ENCODE data around the gene PPAT. TPM values are rescaled to one million over a fixed set of nuclear protein-coding genes. Genes with fewer than 3 reads are reported as not detected.

Gene PPAT
- total RNA-seq, 1 donor from 2014 or later = 17.1 TPM

DNA sequence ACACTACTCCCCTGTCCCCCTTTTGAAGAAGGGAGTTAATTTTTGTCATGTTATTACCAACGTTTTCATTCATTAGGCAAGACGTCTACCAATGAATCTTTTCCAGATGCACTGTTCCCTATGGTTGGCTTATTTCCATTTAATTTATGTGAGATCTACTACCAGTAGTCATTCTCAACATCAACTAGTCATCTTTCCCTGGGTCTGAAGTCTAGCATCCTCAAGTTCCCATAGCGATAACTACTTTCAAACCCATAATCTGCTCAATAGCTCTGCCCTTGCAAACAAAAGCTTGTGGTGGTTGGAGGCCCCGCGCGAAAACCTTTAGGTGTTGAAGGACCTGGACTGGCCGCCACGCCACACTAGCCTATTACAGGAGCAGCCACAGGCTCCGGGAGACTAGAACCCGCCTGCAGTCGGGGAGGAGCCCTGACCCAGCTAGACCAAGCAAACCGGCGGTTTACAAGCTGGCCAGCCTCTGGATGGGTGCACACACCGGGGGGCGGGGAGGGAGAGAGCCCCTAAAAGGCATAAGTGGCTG lies 746 bp downstream of the PPAT start:
- peak; percentile 63 for DNase-seq (ENCODE audit: low spot score)

DNA sequence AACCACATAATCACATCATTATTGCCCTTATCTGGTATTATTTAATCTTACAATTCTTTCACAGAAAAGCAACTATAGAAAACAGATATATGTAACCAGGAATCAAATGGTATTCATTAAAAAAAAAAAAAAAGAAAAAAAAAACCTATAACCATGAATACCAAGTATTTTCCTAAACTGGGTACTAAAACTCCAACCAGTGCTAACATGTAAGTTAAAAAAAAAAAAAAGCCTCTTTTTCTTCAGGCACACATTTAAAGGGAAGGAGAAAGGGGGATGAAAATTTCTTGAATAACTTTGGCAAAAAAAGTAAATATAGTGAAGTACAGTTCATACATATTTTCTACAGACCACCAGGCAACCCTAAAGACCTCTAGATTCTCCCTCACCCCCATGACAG lies 2.1 kb downstream of the PPAT start:
- no peak for DNase-seq (ENCODE audit: low spot score)

DNA sequence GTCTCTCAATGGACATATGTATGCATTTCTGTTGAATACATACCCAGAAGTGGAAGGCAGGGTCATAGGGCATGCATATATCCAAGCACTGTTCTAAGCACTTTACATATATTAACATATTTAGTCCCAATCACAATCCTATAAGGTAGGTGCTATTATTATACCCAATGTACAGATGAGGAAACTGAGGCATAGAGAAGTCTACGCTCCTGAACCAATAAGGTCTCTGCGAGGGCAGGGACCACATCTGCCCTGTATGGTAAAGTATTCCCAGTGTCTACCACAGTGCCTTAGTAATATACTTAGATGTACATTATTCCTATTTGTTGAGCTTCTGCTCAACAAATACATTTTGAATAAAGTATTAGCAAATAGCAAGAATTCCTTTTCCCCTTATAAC lies 5.2 kb downstream of the PPAT start:
- DNase-seq (ENCODE audit: low spot score) = no peak

DNA sequence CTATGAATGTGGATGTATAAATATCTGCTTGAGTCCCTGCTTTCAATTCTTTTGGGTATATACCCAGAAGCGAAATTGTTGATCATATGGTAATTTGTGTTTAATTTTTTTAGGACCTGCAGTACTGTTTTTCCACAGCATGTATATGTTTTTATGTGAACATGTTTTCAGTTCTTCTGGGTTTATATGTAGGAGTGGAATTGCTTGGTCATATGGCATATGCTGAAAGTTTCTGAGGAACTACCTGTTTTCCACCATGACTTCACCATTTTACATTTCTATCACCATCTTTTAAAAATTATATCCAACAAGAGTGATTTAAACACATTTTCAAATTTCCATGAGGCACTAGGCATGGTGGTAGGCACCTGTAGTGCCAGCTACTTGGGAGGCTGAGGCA lies 8.2 kb downstream of the PPAT start:
- no peak for DNase-seq (ENCODE audit: low spot score)

DNA sequence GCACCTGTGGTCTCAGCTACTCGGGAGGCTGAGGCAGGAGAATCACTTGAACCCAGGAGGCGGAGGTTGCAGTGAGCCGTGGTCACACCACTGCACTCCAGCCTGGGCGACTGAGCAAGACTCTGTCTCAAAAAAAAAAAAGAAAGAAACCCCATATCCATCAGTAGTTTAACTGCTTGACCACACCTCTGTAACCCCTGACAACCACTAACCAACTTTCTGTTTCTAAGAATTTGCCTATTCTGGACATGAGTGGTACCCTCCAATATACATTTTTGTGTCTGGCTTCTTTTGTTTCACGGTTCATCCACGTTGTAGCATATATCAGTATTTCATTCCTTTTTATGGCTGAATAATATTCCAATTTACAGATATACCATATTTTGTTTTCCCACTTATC lies 9.1 kb downstream of the PPAT start:
- no peak for DNase-seq (ENCODE audit: low spot score)

DNA sequence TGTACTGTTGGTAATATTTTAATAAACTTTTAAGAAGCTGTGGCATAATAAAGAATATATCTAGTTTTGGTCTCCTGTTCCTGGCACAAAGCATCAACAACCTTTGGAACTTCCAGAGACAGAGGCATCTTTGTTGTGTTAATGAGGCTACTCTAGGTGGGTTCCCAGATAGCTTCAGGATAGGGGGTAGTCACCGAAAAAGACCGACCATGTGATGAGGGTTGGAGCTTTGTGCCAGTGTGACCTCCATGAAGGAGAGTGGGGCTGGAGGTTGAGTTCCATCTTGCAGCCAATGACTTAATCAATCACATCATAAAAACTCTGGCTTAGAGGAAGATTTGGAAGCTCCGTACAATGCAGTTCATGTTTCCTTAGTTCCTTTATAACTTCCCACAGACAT lies 9.9 kb downstream of the PPAT start:
- DNase-seq (ENCODE audit: low spot score) = no peak

DNA sequence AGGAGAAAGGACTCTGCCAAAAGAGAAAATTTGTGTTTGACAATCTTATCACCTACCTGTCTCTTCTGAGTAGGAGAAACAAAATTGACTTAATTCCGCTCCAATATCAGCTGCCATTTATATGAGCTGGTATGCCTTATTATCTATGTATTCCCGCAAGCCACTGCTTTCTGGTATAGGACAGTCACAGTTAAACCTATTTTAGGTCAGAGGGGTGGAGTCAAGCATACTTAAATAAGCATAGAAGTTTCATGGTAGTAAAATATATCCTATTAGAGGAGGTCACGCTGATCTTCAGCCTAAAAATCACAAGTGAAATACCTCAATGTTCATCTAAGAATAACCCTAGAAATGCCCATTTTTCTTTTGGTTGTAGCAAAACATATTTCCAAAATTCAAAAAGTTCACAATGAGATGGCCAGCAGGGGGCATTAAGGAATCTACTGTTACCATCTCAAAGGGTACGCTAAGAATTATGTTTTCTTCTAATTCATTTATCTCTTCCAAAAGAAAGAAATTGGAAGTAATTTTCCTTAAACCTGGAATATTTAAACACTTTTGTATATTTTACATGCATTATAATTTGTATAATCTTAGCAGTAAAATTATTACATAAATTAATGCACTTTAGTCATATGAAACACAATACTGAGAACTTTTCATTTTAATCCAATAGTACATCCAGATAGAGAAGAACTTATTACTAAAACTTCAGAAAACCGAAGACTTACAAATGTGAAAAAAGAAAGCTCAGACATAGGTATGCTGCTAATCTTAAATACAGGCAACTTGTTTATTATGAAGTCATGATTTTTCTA lies 10.5 kb downstream of the PPAT start:
- peak; percentile 30 for DNase-seq (ENCODE audit: low spot score)

DNA sequence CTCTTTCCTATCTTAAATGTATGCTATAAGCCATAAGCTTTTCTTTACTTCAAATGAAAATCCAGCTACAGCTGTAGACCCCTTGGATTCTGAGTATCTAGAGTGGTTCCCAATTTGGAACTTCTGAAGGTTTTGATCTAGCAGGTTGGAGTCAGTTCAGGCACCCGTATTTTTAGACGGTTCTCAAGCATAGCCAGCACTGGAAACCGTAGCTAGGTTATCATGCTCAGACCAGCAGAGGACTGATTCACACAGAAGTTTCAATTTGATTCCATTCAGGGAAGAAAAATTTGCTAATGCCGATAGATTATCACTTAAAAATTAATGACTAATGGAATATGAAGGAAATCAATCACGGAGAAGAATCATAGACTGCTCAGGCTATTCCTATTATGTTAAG lies 11.2 kb downstream of the PPAT start:
- DNase-seq (ENCODE audit: low spot score) = no peak

DNA sequence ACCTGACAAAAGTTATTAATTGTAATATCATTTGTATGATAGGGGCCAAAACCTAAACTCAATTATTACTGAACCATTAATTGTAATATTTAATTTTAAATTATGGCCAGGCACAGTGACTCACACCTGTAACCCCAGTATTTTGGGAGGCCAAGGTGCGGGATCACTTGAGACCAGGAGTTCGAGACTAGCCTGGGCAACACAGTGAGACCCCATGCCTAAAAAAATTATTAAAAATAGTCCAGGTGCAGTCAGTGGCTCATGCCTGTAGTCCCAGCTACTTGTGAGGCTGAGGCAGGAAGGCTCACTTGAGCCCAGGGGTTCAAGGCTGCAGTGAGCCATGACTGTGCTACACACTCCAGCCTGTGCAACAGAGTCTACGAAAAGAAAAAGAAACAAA lies 18.0 kb downstream of the PPAT start:
- no peak for DNase-seq (ENCODE audit: low spot score)

DNA sequence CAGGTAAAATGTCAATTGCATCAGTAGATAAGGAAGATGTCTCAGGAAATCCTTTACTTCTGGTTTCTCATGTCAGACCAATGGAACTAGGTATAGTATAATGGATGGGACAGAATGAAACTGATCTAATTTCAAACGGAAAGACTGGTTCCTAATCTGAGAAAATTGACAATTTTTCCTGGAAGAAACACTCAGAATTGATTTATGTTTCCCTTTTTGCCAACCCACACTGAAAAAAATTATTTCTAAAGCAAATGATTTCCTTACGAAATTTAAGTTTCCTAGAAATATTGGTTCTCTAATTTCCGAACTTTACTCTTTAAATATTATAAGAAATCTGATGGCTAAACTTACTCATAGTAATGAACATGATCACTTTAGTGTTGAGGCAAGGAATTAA lies 19.1 kb downstream of the PPAT start:
- DNase-seq (ENCODE audit: low spot score) = no peak

DNA sequence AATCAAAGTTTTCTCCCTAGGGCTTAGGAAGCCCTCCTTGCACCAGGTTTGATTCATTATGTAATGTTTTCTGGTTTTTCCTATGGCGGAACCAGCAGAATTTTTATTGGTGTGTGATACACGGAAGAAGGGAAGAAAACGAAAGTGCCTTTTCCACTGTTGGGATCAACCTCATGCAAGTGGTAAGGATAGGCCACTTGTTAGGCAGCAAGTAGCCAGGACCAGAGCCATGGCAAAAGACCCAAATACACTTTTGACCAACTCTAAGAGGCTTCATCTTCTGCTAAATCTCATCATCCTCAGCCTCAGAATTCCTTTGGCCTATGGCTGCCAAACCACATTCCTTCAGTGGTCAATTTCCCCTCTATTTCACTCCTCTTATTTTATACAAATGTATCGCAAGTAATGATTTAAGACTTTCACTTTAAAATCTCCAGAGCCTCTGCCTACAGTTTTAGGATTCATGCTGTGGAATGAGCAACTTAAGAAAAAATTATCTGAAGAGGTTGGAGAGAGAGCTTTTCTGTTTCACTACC lies 21.2 kb downstream of the PPAT start:
- DNase-seq (ENCODE audit: low spot score) = no peak

DNA sequence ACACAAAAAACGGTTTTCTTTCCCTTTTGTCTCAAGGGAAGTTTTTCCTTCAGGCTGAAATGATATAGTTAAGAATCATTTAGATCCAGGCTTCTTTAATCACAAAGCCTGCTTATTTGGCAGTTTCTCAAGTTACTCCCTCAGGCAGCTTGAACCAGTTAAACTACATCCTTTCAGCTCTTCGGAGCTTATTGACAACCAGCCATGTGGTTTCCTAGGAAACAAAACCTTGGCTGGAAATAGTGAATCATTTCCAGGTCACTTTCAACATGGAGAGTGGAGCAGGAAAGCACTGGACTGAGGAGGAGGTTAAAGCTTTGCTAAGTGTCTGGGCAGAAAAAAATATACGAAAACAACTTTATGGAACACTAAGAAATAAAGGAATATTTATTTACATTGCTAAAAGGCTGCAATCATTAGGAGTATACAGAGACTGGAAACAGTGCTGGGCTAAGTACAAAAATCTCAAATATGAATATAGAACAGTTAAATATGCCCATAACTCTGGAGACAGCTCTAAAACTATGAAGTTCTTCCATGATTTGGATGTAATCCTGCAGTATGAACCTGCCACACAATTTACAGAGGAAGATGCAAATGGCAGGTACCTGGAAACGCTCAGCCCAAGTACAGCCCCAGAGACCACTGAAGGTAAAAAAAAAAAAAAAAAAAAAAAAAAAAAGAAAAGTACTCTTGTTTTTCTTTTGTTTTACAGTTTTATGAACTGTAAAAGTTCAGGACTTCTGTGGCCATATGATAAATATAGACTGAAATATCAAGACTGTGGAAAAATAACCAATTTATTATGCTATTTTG lies 25.0 kb downstream of the PPAT start:
- DNase-seq (ENCODE audit: low spot score) = peak; percentile 98

DNA sequence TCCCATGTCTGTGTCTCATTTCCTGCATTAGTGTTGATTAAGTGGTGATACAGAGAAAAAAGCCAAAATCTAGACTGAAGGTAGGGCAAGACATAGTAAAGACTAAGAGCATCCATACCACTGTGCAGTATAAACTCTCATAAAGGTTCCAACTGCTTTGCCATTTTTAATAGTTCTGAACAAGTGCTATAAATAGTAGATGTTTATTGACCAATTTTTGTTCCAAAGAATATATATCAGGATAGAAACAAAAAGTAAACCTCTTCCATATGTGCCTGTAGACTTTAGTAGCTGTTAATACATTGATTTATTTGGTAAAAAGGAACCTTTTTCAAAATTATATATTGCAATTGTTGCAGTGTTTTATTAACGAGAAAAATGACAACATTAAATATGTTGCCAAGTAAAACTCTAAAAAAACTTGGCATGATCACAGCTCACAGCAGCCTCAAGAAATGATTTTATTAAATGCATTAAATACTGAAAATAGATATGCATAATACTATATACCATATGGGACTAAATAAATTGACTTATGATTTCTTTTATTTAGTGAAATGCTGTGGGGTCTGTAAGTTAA lies 25.8 kb downstream of the PPAT start:
- DNase-seq (ENCODE audit: low spot score) = no peak

DNA sequence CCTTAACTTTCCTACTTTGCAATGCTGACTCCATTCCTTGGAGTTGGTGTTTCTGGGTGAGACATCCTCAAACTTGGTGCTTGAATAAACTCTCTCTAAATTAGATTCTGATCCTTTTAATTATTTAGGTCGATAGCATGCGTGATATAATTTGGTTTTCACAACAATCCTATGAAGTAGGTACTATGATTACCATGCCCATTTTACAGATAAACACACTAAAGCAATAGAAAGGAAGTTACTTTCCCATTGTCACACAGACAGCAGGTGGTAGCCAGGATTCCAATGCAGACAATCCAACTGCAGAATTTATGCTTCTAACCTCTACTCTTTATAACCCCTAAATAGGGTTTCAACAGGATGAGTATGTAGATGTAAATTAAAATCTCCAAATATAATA lies 26.4 kb downstream of the PPAT start:
- DNase-seq (ENCODE audit: low spot score) = no peak

DNA sequence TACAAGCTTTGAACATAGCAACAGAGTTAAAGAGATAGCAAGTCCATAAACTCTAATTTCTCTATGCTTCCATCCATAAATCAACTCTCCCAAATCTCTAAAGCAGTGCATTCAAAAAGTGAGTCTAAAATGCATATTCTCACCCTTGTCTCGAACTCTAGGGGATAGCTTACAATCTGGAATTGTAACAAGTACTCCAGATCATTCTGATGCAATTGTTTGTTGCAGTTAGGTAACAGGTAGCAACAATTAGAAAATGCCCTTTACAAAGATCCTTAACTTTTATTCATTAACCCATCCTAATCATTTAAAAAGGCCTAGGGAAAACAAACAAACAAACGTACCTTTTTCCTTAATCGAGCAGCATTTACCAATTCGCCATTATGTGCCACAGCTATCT lies 29.3 kb downstream of the PPAT start:
- no peak for DNase-seq (ENCODE audit: low spot score)

DNA sequence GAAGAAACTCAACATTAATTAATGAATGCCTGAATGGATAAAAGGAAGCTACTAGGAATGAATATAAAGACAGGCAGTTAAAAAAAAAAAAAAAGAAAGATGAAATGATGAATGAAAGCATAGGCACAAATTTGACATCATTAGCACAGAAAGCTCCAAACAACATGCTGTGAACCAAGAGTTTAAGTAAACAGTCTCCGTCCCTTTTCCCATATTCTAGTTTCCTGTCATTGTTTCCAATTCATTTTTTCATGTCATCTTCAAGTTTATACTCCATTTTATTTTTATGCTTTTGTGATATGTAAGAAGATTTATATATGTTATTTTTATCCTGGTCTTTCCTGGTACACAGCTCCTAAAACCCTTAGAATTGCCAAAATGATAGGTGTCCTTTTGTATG lies 30.4 kb downstream of the PPAT start:
- DNase-seq (ENCODE audit: low spot score) = no peak

DNA sequence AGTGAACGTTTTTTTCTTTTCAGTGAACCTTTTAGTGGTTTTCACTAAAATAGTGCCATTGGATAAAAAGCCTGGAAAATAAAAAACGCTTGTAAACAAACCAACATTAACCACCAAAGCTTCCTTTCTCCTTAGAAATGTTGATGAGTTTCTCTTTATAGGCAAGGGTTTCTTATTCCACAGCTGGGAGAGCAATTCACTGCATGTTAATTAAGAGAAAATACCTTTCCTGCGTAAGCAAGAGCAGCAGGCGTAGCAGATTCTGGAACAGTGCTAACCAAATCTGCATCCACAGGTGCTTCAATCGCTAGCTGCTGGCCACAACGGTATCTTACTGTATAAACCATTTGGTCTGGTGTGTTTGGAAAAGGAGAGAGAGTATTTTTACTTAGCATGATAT lies 34.9 kb downstream of the PPAT start:
- no peak for DNase-seq (ENCODE audit: low spot score)

DNA sequence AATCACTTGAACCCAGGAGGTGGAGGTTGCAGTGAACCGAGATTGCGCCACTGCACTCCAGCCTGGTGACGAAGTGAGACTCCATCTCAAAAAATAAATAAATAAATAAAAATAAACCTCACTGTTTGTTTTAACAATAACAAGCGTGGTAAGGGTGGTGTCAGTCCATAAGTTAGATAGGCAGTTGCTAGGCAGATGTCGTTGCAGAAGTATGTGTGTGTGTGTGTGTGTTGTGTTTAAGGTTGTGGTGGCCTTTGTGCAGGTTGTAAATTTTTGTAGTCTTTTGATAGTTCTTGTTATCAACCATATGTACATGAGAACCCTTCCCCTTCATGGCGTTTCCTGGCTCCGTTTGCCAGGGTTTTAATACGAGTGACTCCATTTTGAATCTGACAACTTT lies 44.1 kb downstream of the PPAT start:
- DNase-seq (ENCODE audit: low spot score) = no peak

DNA sequence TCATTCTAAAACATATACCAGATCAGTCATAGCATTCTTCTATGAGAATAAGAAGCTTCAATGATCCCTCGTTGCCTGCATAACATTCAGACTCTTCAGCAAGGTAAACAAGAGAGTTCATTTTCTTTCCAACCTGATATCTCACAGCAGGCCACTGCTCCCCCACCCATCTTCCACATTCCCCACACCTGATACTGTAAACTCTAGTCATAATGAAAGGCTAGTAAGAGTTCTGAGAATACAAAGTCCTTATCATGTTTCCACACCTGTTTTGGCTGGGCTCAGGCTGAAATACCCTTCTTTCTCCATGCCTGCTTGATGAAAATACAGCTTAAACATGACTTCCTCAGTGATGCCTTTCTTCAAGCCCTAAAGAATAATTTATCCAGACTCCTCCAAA lies 45.9 kb downstream of the PPAT start:
- no peak for DNase-seq (ENCODE audit: low spot score)

DNA sequence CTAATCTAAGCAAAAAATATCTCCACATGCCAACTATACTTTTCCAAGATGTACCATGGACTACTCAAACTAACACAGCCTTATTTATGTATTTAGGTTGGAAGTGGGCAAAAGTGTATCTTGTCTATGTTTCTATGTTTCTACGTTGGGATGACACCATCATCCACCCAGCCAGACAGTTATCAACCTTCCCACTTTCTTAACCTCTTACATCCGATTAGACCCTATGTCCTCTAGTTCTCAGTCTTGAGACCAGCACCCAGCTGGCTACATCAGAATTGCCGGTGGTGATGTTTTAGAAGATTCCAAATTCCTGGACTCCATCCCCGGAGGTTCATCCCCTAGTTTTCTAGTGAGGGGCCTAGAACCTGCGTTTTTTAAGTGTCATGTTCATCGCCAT lies 47.1 kb downstream of the PPAT start:
- no peak for DNase-seq (ENCODE audit: low spot score)

DNA sequence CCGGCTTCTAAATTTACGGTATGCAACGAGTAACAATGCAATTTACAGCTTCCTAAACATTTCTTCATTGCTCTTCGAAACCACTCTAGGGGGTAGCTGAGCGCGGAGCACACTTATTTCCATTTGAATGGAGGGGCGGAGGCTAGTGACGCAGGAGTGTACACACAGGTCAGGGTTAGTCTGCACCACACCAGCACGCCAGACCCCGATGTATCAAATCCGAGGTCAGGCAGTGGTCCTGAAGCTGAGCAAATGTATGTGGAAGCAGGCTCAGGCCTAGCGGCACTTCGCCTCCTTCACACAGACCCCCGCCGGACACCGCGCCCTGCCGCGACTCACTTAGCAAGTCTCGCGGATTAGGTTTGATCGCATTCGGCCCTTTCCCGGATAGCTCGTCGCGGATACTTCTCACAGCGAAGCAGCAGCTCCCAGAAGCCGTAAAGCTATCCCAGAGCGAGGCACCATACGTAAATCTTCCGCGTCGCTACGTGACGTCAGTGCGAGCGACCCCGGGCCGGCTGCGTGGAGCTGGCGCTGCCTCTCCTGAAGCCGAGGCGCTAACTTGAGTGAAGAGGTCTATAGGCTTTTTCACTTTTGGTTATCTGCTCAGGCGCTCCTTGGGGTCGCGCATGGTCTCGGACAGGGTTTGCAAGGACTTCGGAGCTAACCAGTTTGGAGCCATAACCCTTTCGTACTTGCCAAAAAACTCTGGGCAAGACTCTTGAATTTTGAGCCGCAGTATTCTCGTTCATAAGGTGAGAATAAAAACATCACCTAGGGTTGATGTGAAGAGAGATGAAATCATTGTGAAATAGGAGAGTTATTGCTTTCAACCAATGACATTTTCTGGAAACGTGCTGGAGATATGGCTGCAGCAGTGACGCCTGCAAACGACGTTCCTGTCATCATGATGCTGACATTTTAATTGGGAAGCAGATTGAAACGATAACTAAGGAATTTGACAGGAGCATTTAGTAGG lies 48.1 kb downstream of the PPAT start, which contains the start of gene AASDH:
Gene AASDH (minus strand): TSS at position 469 of the 979 bp plus-strand sequence. CDS start 3,192 bp downstream, outside the sequence.
- DNase-seq (ENCODE audit: low spot score) = peak; percentile 97
